Measurements from ENCODE around the gene FLNC.

Gene FLNC

GRCh38 chr7:128848289-128849155 is 18.3 kb downstream of the FLNC start:
- no peaks in the 10 kb centered on the region for H3K9me3 ChIP-seq (ENCODE audit: control insufficient read depth in 1 of 2, low read length in 2 of 2)
- no peak overlapping the region for H3K27ac ChIP-seq (ENCODE audit: low read length)
- H3K4me1 ChIP-seq (ENCODE audit: control insufficient read depth in 1 of 2, insufficient read depth in 2 of 2, low read length in 2 of 2) = no peaks in the 10 kb centered on the region
- peaks cover 43 to 100% of the 10 kb centered on the region in 2 donors for H3K36me3 ChIP-seq (ENCODE audit: control insufficient read depth in 1 of 2, insufficient read depth in 2 of 2, low read length in 2 of 2)
- no peak overlapping the region for H3K4me3 ChIP-seq (ENCODE audit: low read depth in 1 of 2, low read length in 2 of 2)
- no peaks in the 10 kb centered on the region for H3K27me3 ChIP-seq (ENCODE audit: low read depth, low read length)

- no peak overlapping the region for H3K4me3 ChIP-seq (ENCODE audit: low read depth in 1 of 2, low read length in 2 of 2)
These were observed 18.9 kb downstream of the FLNC start for GRCh38 chr7:128849156-128849515.

GRCh38 chr7:128849804-128850490 is 19.7 kb downstream of the FLNC start:
- no peak overlapping the region for H3K27ac ChIP-seq (ENCODE audit: low read length)
- H3K9me3 ChIP-seq (ENCODE audit: control insufficient read depth in 1 of 2, low read length in 2 of 2) = no peaks in the 10 kb centered on the region
- no peaks in the 10 kb centered on the region for H3K4me1 ChIP-seq (ENCODE audit: control insufficient read depth in 1 of 2, insufficient read depth in 2 of 2, low read length in 2 of 2)
- H3K4me3 ChIP-seq (ENCODE audit: low read depth in 1 of 2, low read length in 2 of 2) = no peak overlapping the region
- H3K27me3 ChIP-seq (ENCODE audit: low read depth, low read length) = no peaks in the 10 kb centered on the region
- H3K36me3 ChIP-seq (ENCODE audit: control insufficient read depth in 1 of 2, insufficient read depth in 2 of 2, low read length in 2 of 2) = peaks cover 34 to 100% of the 10 kb centered on the region in 2 donors

More at GRCh38 chr7:128849156-128849515, 18.9 kb downstream of the FLNC start:
- Histone ChIP-seq H3K27me3 (ENCODE audit: low read depth, low read length) (no peaks in the 10 kb centered on the region), H3K36me3 (ENCODE audit: control insufficient read depth in 1 of 2, insufficient read depth in 2 of 2, low read length in 2 of 2) (peaks cover 37 to 100% of the 10 kb centered on the region in 2 donors), H3K4me1 (ENCODE audit: control insufficient read depth in 1 of 2, insufficient read depth in 2 of 2, low read length in 2 of 2) (no peaks in the 10 kb centered on the region), H3K27ac (ENCODE audit: low read length) (no peak overlapping the region), H3K9me3 (ENCODE audit: control insufficient read depth in 1 of 2, low read length in 2 of 2) (no peaks in the 10 kb centered on the region)

GRCh38 chr7:128852537-128853254 is 22.5 kb downstream of the FLNC start:
- no peaks in the 10 kb centered on the region for H3K27me3 ChIP-seq (ENCODE audit: low read depth, low read length)
- H3K36me3 ChIP-seq (ENCODE audit: control insufficient read depth in 1 of 2, insufficient read depth in 2 of 2, low read length in 2 of 2) = peaks cover 32 to 96% of the 10 kb centered on the region in 2 donors

GRCh38 chr7:128853799-128854198 is 23.6 kb downstream of the FLNC start:
- Histone ChIP-seq H3K36me3 (ENCODE audit: control insufficient read depth in 1 of 2, insufficient read depth in 2 of 2, low read length in 2 of 2) (peaks cover 29 to 85% of the 10 kb centered on the region in 2 donors), H3K27me3 (ENCODE audit: low read depth, low read length) (no peaks in the 10 kb centered on the region), H3K4me3 (ENCODE audit: low read depth in 1 of 2, low read length in 2 of 2) (no peak overlapping the region), H3K27ac (ENCODE audit: low read length) (no peak overlapping the region), H3K4me1 (ENCODE audit: control insufficient read depth in 1 of 2, insufficient read depth in 2 of 2, low read length in 2 of 2) (peaks cover 0 to 5% of the 10 kb centered on the region in 2 donors), H3K9me3 (ENCODE audit: control insufficient read depth in 1 of 2, low read length in 2 of 2) (no peaks in the 10 kb centered on the region)

More at GRCh38 chr7:128852537-128853254, 22.5 kb downstream of the FLNC start:
- Histone ChIP-seq H3K27ac (ENCODE audit: low read length) (no peak overlapping the region), H3K4me3 (ENCODE audit: low read depth in 1 of 2, low read length in 2 of 2) (no peak overlapping the region), H3K9me3 (ENCODE audit: control insufficient read depth in 1 of 2, low read length in 2 of 2) (no peaks in the 10 kb centered on the region), H3K4me1 (ENCODE audit: control insufficient read depth in 1 of 2, insufficient read depth in 2 of 2, low read length in 2 of 2) (no peaks in the 10 kb centered on the region)

GRCh38 chr7:128854396-128854795 is 24.2 kb downstream of the FLNC start:
- H3K4me3 ChIP-seq (ENCODE audit: low read depth in 1 of 2, low read length in 2 of 2) = no peak overlapping the region
- H3K4me1 ChIP-seq (ENCODE audit: control insufficient read depth in 1 of 2, insufficient read depth in 2 of 2, low read length in 2 of 2) = peaks cover 4 to 11% of the 10 kb centered on the region in 2 donors
- peaks cover 28 to 79% of the 10 kb centered on the region in 2 donors for H3K36me3 ChIP-seq (ENCODE audit: control insufficient read depth in 1 of 2, insufficient read depth in 2 of 2, low read length in 2 of 2)
- no peaks in the 10 kb centered on the region for H3K9me3 ChIP-seq (ENCODE audit: control insufficient read depth in 1 of 2, low read length in 2 of 2)
- no peak overlapping the region for H3K27ac ChIP-seq (ENCODE audit: low read length)
- H3K27me3 ChIP-seq (ENCODE audit: low read depth, low read length) = no peaks in the 10 kb centered on the region

GRCh38 chr7:128855559-128855958 is 25.4 kb downstream of the FLNC start:
- Histone ChIP-seq H3K36me3 (ENCODE audit: control insufficient read depth in 1 of 2, insufficient read depth in 2 of 2, low read length in 2 of 2) (peaks cover 21 to 67% of the 10 kb centered on the region in 2 donors), H3K4me3 (ENCODE audit: low read depth in 1 of 2, low read length in 2 of 2) (no peak overlapping the region), H3K27ac (ENCODE audit: low read length) (no peak overlapping the region), H3K4me1 (ENCODE audit: control insufficient read depth in 1 of 2, insufficient read depth in 2 of 2, low read length in 2 of 2) (peaks cover 4 to 22% of the 10 kb centered on the region in 2 donors), H3K27me3 (ENCODE audit: low read depth, low read length) (no peaks in the 10 kb centered on the region), H3K9me3 (ENCODE audit: control insufficient read depth in 1 of 2, low read length in 2 of 2) (no peaks in the 10 kb centered on the region)

GRCh38 chr7:128856001-128856718 is 26.0 kb downstream of the FLNC start:
- Histone ChIP-seq H3K27ac (ENCODE audit: low read length) (no peak overlapping the region), H3K36me3 (ENCODE audit: control insufficient read depth in 1 of 2, insufficient read depth in 2 of 2, low read length in 2 of 2) (peaks cover 21 to 61% of the 10 kb centered on the region in 2 donors), H3K4me3 (ENCODE audit: low read depth in 1 of 2, low read length in 2 of 2) (no peak overlapping the region), H3K4me1 (ENCODE audit: control insufficient read depth in 1 of 2, insufficient read depth in 2 of 2, low read length in 2 of 2) (peaks cover 4 to 27% of the 10 kb centered on the region in 2 donors), H3K27me3 (ENCODE audit: low read depth, low read length) (no peaks in the 10 kb centered on the region), H3K9me3 (ENCODE audit: control insufficient read depth in 1 of 2, low read length in 2 of 2) (no peaks in the 10 kb centered on the region)

- Histone ChIP-seq H3K36me3 (ENCODE audit: control insufficient read depth in 1 of 2, insufficient read depth in 2 of 2, low read length in 2 of 2) (peaks cover 12 to 37% of the 10 kb centered on the region in 2 donors), H3K4me3 (ENCODE audit: low read depth in 1 of 2, low read length in 2 of 2) (no peak overlapping the region), H3K27me3 (ENCODE audit: low read depth, low read length) (no peaks in the 10 kb centered on the region), H3K4me1 (ENCODE audit: control insufficient read depth in 1 of 2, insufficient read depth in 2 of 2, low read length in 2 of 2) (peaks cover 10 to 30% of the 10 kb centered on the region in 2 donors), H3K27ac (ENCODE audit: low read length) (no peak overlapping the region), H3K9me3 (ENCODE audit: control insufficient read depth in 1 of 2, low read length in 2 of 2) (no peaks in the 10 kb centered on the region)
These were observed 28.4 kb downstream of the FLNC start for GRCh38 chr7:128858380-128859231.
